Astrocyte of the cerebellum (primary cell): ENCODE measurements around the gene HLA-DMB.

Experiments used
- DNase-seq: peaks from one replicate; pipeline ENCODE4 v3.0.0-alpha.2; 2011; ENCODE audit warnings: low read depth
- H3K4me3 ChIP-seq: 2 replicates; pipeline ENCODE4 v1.5.1; 2011; ENCODE audit warnings: mild to moderate bottlenecking, low read depth, low read length, moderate library complexity
- CTCF ChIP-seq: IDR thresholded peaks from 2 replicates; pipeline ENCODE4 v1.5.1; 2012; ENCODE audit warnings: low read length, low read depth, moderate library complexity, mild to moderate bottlenecking; ENCODE audit errors: missing control alignments
- in situ Hi-C: cut with HindIII; loops from 2 replicates; pipeline ENCODE4 v1.10.0; 2017; ENCODE audit warnings: low sequenced_read_pairs

HLA-DMB gene

GRCh38 chr6:32975886-32976285 is 35.1 kb upstream of the HLA-DMB start:
- in situ Hi-C loops, result loop anchor here (10.0 kb wide), 1 partner anchor 131 kb away; the partner anchor contains the start of gene PSMB8
- DNase-seq, result no peak
- TF ChIP-seq CTCF, result no peak
- H3K4me3 ChIP-seq, result peak overlapping the region; percentile 92

GRCh38 chr6:32974541-32975308 is 33.9 kb upstream of the HLA-DMB start:
- DNase-seq, result no peak
- in situ Hi-C loops, result loop anchor here (10.0 kb wide), 1 partner anchor 130 kb away; the partner anchor contains the start of gene PSMB8
- TF ChIP-seq CTCF, result no peak
- H3K4me3 ChIP-seq, result peak overlapping the region; percentile 92

DNA sequence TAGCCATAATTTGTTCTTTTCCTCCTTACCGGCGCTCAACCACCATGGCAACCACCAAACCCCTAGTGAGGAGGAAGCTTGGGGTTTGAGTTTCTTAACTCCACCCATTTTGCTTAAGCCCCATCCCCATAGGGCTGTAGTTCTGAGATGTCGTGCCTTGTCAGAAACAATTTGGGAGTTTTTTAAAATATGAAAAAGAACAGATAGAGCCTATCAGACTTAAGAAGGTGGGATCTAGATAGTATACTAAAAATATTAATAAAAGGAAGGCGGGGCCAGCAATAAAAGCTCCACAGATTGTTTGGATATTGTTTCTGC is 33.1 kb upstream of the HLA-DMB start:
- H3K4me3 ChIP-seq, result peak overlapping the region; percentile 92
- in situ Hi-C loops, result loop anchor here (10.0 kb wide), 1 partner anchor 129 kb away; the partner anchor contains the start of gene PSMB8
- no peak for TF ChIP-seq CTCF
- peak; percentile 52 for DNase-seq

DNA sequence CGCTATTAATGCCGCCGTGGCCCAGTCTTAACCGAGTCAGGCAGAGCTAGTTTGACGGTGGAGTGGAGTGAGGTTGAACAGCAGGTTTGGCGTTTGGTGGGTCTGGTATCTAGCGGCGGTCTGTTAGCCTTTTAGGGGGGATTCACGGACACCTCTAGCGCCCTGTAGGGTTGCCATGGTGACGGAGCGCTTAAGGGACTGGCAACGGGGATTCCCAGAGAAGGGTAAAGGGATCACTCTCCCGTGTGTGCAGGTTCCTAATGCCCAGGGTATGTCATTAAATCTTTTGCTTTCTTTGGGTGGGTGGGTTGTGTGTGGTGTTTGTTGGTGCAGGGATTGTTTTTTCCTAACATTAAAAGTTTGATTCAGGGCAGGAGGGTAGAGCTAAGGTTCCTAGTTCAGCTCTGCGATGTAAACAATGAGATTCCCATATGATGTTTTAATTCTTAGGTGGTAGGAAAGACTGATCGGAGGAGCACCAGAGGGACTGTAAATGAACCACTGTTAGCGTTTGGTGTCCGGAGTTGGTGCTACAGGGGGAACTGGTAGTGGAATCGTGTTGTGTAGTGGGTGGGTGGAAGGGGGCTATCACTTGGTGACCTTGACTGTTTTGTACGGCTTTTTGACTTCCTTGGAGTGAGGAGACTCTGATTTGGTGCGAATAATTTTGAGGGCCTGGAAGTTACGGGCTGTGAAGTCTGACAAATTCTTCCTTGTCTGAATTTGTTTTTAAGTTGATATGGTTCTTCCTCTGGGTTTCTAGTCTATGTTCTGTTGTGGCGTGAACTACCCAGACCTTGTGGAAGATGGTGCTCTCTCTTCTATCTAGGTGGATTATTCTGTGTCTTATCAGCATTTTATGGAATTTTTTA is 32.6 kb upstream of the HLA-DMB start:
- TF ChIP-seq CTCF, result no peak
- no peak for DNase-seq
- in situ Hi-C loops, result loop anchor here (10.0 kb wide), 1 partner anchor 129 kb away; the partner anchor contains the start of gene PSMB8
- peak overlapping the region; percentile 92 for H3K4me3 ChIP-seq

DNA sequence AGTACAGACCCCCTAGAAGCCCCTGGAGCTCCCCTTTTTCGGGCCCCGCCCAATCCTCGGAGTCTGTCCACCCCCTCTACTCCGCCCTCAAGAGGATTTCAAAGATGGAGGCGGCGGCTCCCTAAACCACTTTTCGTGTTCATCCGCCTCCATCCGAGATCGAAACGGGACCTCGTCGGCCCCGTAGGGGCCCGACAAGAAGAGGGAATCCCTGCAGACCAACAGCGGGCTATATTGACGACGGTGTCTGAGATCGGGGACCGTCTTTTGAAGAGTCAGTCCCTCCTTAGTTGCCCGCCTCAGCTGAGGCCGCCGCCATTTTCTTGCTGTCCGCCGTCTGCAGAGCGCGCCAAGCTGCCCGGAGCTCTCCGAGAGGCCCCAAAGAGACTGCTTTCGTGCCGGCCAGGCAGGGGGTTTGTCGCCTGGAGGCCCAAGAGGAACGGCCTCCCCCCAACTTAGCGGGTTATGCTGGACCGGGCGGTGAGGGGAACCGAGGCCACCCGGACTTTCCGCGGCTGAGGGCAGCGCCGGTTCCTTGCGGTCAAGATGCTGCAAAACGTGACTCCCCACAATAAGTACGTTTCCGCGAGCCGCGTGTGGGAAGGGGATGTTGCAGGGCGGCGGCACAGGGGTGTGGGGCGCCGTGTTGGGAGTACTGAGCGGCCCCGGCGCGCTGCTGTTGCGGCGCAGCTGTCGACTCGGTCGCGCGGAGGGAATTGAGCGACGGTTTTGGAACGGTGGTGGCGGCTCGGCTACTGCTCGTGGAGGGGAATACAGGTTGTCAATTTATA is 31.7 kb upstream of the HLA-DMB start:
- H3K4me3 ChIP-seq, result peak overlapping the region; percentile 92
- no peak for TF ChIP-seq CTCF
- in situ Hi-C loops, result loop anchor here (10.0 kb wide), 1 partner anchor 128 kb away; the partner anchor contains the start of gene PSMB8
- DNase-seq, result no peak
